NCI-H1930 (cell line): ENCODE results near the gene SLC5A5.
"Not testable (repeated sequence)": the region's sequence is repeated elsewhere in the genome, so short reads cannot be mapped to it uniquely, and the experiment has no call there.

Source experiments
- DNase-seq, 2 experiments: peaks; one replicate each; lab custom pipeline; 2025; lab: John Stamatoyannopoulos, UW

SLC5A5 gene

DNA sequence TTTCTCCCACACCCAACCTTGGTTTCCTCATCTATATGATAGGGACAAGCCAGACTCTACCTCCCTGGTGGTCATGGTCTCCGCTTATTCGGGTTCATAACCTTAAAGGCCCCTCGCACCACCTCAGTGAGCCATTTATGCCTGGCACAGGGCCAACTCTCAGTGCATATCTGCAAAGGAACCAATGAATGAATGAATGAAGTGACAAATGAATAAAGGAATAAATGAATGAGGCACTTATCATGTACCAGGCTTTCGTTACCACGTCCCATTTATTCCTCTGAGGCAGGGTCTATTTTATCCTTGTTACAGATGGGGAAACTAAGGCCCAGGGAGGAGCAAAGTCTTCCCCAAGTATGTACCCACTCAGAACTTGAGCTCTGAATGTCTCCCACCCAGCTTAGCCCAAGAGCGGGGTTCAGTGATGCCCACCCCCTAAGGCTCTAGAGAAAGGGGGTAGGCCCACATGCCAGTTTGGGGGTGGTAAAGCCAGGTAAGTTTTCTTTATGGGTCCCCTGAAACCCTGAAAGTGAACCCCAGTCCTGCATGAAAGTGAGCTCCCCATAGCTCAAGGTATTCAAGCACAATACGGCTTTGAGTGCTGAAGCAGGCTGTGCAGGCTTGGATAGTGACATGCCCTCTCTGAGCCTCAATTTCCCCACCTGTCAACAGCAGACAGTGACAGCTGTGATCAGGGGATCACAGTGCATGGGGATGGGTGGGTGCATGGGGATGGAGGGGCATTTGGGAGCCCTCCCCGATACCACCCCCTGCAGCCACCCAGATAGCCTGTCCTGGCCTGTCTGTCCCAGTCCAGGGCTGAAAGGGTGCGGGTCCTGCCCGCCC lies 490 bp upstream of the SLC5A5 start:
- no peak for DNase-seq

DNA sequence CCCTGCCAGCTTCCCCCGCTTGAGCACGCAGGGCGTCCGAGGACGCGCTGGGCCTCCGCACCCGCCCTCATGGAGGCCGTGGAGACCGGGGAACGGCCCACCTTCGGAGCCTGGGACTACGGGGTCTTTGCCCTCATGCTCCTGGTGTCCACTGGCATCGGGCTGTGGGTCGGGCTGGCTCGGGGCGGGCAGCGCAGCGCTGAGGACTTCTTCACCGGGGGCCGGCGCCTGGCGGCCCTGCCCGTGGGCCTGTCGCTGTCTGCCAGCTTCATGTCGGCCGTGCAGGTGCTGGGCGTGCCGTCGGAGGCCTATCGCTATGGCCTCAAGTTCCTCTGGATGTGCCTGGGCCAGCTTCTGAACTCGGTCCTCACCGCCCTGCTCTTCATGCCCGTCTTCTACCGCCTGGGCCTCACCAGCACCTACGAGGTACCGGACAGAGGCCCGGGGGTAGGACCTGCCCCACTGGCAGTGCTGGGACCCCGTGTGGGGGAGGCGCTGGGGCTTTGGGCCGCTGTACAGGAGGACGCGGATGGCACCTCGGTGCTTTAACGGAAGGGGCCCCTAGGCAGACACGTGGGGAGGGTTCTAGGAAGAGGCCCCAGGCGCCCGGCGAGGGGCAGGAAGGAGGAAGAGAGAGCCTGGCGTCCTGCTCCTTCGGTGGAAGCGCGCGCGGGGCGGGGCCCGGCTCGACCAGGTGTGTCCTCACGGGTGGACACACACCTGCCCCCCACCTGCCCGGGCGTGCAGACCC lies 681 bp downstream of the SLC5A5 start:
- DNase-seq: no peak

DNA sequence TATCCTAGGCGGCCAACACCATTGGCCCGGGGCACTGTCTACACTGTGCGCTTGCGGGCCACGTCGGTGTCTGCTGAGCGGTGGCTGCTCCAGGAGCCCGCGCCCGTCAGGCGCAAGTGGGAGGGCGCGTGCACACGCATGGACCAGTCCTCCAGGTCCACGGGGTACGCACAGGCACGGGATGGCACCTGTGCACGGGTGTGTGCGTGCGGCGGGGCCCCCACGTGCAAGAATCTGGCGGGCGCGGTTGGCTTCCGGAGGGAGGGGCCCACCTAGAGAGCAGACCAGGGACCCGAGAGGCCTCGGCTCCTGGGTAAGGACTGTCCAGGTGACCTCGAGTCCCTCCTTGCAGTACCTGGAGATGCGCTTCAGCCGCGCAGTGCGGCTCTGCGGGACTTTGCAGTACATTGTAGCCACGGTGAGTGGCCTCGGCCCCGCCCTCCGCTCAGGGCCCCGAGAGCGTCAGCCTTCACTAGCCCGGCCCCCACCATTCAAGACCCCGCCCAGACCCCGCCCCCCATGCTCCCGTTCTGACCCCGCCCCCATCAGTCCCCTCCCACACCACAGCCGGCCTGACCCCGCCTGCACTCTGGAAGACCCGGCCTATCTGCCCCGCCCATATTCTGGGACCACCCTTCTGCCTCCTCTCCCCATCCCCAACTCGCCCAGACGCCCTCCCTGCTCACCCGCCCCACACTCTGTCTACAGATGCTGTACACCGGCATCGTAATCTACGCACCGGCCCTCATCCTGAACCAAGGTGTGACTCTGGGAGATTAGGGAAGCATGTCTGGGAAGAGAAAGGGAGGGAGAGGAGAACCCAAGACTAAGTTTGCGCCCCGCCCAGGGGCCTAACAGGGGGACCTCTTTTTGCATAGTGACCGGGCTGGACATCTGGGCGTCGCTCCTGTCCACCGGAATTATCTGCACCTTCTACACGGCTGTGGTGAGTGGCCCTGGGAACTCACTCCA lies 2.3 kb downstream of the SLC5A5 start:
- peak; percentile 25 to 45 for DNase-seq

DNA sequence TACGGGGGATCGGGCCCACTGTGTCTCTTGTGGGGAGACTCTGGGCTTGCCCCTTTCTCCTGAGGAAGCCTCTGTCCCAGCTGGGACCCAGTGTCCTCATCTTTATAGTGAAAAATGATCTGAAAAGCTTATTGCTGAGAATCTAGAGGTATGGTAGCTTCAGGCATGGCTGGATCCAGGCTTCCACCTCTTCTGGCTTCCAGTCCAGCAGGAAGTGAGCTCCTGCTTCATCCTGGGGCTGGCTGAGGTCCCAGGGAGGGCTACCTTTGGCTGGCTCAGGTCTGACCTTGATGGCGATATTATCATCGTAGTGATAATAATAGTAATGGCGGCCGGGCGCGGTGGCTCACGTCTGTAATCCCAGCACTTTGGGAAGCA lies 3.0 kb downstream of the SLC5A5 start:
- DNase-seq: no peak

DNA sequence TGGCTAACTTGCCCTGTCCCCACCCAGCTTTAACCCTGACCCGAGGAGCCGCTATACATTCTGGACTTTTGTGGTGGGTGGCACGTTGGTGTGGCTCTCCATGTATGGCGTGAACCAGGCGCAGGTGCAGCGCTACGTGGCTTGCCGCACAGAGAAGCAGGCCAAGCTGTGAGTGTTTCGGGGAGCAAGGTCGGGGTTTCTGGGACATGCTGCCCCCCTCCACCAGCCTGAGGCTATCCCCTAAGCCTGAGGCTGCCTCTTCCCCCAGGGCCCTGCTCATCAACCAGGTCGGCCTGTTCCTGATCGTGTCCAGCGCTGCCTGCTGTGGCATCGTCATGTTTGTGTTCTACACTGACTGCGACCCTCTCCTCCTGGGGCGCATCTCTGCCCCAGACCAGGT lies 6.0 kb downstream of the SLC5A5 start:
- no peak for DNase-seq

DNA sequence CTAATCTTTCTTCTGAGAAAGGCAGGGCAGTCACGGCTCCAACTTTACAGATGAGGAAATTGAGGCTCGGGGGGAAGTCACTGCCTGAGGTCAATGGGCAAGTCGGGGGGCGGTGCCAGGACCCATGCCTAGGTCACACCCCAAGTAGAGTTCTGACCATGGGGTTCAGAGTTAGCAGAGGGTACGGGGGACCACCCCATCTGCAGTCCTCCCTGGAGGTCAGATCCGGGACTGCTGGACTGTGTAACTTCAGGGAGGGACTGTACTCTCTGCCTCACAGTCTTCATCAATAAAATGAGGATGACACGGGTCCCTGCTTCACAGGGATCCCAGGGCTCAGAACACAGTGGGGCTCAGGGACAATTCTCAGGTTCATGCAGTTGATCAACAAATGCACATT lies 7.7 kb downstream of the SLC5A5 start:
- DNase-seq: no peak

DNA sequence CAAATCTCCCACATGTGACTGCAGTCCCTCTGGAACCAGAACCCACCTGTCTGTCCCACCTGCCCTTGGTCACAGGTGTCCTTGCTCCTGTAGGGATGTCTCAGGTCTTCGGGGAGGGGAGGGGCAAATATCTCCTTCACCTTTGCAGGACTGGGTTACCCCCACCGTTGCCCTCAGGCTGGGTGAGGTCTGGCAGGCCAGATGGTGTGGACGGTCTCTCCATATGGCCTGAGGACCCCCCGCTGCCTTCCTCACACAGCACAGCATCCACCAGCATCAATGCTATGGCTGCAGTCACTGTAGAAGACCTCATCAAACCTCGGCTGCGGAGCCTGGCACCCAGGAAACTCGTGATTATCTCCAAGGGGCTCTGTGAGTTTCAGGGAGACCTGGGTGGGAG lies 10.0 kb downstream of the SLC5A5 start:
- DNase-seq: no peak

DNA sequence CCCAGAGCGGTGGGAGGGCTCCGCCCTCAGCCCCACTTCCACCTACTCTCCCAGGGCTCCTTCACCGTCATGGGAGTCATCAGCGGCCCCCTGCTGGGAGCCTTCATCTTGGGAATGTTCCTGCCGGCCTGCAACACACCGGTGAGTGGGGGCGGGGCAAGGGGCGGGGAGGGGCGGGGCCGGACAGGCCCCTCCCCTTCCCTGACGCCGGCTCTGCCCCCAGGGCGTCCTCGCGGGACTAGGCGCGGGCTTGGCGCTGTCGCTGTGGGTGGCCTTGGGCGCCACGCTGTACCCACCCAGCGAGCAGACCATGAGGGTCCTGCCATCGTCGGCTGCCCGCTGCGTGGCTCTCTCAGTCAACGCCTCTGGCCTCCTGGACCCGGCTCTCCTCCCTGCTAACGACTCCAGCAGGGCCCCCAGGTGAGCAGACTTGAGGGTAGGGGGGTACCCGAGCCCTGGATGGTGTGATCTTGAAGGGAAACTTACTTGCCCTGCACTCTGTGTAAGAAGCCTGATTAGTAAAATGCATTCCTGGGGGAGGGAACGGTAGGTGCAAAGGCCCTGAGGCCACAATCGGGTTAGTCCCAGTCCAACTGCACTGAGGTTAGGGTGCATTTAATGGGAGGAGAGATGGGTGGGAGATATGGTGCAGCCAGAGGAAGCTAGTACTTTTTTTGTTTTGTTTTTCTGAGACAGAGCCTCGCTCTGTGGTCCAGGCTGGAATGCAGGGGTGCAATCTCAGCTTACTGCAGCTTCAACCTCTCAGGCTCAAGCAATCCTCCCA lies 12.1 kb downstream of the SLC5A5 start:
- no peak for DNase-seq

DNA sequence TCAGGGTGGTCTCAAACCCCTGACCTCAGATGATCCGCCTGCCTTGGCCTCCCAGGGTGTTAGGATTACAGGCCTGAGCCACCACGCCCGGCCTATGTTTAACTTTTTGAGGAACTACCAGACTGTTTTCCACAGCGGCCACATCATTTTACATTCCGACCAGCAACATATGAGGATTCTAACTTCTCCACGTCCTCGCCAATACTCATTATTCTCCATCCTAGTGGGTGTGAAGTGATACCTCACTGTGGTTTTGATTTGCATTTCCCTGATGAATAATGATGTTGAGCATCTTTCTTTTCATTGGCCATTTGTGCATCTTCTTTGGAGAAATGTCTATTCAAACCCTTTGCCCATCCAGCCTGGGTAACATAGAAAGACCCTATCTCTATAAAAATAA lies 14.8 kb downstream of the SLC5A5 start:
- no peak for DNase-seq

DNA sequence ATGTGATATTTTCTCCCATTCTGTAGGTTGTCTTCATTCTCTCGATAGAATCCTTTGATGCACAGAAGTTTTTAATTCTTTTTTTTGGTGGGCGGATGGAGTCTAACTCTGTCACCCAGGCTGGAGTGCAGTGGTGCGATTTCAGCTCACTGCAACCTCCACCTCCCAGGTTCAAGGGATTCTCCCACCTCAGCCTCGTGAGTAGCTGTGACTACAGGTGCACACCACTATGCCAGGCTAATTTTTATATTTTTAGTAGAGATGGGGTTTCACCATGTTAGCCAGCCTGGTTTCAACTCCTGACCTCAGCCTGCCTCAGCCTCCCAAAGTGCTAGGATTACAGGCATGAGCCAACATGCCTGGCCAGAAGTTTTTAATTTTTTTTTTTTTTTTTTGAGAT lies 15.5 kb downstream of the SLC5A5 start:
- not testable (repeated sequence) for DNase-seq

DNA sequence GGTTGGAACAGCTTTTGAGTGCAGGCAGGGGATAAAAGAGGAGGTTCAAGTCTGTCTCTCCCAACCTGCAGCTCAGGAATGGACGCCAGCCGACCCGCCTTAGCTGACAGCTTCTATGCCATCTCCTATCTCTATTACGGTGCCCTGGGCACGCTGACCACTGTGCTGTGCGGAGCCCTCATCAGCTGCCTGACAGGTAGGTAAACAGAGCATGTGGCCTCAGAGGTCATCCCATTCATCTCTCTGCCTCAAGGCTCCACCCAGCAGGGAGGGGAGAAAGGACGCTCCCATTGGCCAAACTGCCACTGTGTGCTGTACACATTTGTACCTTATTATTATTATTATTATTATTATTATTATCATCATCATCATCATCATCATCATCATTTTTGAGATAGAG lies 16.5 kb downstream of the SLC5A5 start:
- no peak for DNase-seq

DNA sequence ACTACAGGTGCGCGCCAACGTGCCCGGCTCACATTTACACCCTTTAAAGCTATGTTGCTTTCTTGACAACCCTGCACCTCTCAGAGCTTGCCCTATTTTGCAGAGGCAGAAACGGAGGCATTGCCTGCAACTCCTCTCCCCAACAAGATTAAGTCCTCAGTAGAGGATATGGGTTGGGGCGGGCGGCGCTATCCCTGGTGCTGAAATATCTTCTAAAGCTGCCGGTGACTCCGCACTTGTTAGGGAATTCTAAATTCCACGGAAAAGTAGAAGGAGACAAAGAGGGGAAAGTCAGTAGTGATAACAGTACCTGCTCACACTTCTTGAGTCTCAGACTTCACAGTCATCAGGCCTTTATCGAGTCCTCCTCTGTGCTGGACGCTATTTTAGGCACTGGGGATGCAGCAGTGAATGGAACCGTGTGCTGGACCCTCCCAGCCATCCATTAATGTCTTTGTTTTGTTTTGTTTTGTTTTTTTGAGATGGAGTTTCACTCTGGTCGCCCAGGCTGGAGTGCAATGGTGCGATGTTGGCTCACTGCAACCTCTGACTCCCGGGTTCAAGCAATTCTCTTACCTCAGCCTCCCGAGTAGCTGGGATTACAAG lies 18.0 kb downstream of the SLC5A5 start:
- DNase-seq: no peak

DNA sequence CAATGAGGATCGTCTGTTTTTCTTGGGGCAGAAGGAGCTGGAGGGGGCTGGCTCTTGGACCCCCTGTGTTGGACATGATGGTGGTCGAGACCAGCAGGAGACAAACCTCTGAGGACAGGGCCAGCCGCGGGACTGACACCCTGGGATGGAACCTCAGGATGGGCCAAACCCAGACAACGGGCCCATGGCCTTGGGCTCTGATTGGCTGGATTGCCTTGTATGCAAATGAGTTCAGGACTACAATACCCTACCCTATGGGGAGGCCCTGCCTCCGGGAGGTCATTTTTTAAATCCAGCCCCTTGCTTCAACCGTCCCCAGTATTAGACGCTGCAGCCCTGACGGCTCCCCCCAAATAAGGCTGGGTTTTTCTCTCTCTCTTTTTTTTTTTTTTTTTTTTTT lies 22.0 kb downstream of the SLC5A5 start:
- no peak for DNase-seq

DNA sequence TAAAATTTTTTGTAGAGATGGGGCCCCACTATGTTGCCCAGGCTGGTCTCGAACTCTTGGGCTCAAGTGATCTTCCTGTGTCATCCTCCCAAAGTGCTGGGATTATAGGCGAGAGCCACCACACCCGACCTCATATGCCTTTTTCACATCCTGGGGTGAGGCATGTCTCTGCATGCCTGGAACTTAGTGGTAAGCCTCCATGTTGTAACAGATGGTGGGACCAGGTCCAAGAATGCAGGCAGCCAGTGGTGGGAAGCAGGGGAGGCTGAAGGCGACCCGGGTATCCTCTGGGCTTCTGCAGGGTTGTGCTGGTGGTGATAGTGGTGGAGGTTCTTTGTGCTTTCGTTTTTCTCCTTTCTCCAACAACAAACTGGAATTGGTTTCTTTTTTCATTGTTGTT lies 31.0 kb downstream of the SLC5A5 start:
- no peak for DNase-seq

DNA sequence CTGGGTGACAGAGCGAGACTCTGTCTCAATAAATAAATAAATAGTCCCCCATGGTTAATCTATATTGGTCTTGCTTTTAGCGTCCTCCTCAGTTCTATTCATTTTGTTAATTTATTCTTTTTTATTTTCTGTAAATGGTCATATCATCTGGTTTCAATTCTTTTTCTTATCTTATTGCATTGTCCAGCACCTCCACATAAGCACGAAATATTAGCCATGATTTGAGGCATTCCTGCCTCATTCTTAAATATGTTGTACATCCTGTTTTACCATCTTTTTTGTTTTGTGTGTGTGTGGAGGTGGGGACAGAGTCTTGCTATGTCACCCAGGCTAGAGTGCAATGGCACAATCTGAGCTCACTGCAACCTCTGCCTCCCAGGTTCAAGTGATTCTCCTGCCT lies 36.5 kb downstream of the SLC5A5 start:
- DNase-seq: no peak

DNA sequence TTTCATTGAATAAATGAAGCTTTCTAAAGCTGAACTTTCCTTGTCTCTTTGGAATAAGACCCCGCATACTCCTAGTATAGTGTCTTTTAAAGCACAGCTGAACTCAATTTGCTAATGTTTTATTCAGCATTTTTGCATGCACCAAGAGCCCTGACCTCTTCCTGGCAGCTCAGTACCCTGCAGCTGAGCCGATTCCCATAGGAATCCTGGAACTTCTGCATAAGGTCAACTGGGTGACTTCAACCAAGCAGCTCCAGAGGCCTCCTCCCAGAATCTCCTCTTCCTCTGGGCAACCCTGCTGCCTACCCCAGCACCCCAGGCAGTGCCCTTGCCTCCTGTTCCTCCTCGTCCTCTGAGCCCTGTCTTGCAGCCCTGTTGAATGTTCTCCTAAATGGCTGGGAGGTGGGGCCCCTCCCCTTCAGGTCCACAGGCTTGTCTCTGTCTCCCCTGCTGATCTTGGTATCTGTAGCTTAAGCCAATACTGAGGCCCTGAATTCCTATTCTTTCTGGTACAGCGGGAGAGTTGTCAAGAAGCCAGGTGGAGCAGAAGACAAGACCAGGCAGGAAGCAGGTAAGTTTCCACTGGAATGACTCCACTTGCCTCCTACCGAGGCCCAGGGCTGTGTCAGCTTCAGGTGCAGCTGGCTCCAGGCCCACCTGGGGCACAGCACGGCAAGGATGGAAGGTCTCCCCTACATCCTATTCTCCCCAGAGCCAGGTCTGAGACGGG lies 37.4 kb downstream of the SLC5A5 start:
- DNase-seq: no peak

DNA sequence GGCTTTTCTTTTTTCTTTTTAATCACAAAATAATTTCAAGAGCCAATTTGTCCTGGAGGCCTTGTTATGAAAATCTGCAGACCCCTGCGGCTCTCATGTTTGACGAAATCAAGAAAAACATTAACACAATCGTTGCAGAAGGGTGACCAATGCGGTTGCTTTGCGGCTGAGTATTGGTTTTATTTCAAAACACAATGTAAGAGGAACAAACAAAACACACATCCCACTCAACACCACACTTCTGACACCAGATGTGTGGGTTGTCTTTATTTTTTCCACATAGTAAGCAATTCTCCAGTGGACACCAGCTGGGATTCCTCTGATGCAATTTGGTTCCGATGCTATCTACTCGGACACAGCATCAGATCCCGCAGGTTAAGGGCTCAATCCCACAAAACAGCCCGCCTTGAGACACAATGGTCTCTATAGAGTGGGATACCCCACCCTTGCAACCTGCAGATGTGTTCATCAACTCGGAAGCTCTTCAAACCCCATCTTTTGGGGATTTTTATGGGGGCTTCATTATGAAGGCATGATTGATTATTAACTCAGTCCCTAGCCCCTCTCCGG lies 39.1 kb downstream of the SLC5A5 start:
- no peak for DNase-seq

DNA sequence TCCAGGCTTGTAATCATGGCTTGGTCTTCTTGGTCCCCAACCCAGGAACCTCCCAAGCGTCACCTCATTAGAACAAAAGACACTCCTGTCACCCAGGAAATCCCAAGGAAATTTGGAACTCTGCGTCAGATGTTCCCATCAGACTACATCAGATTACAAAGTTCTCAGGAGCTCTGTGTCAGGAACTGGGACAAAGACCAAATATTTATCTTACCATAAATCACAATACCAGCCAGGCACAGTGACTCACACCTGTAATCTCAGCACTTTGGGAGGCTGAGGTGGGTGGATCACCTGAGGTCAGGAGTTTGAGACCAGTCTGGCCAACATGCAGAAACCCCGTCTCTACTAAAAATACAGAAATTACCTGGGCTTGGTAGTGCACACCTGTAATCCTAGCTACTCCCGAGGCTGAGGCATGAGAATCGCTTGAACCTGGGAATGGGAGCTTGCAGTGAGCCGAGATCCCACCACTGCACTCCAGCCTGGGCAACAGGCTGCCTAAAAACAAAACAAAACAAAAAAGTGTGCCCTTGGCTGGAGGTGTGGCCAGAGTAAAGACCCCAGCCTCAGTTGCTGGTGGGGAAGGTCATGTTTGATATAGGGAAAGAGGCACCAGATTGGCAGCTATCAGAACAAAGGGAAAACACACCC lies 44.3 kb downstream of the SLC5A5 start:
- DNase-seq: no peak

DNA sequence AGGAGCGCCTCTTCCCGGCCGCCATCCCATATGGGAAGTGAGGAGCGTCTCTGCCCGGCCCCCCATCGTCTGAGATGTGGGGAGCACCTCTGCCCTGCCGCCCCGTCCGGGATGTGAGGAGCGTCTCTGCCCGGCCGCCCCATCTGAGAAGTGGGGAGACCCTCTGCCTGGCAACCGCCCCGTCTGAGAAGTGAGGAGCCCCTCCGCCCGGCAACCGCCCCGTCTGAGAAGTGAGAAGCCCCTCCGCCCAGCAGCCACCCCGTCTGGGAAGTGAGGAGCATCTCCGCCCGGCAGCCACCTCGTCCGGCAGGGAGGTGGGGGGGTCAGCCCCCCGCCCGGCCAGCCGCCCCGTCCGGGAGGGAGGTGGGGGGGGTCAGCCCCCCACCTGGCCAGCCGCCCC lies 46.4 kb downstream of the SLC5A5 start:
- DNase-seq: not testable (repeated sequence)

DNA sequence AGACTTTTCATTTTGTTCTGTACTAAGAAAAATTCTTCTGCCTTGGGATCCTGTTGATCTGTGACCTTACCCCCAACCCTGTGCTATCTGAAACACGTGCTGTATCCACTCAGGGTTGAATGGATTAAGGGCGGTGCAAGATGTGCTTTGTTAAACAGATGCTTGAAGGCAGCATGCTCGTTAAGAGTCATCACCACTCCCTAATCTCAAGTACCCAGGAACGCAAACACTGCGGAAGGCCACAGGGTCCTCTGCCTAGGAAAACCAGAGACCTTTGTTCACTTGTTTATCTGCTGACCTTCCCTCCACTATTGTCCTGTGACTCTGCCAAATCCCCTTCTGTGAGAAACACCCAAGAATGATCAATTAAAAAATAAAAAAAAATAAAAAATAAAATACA lies 47.4 kb downstream of the SLC5A5 start:
- DNase-seq: not testable (repeated sequence)
